HepG2 (cell line): ENCODE results near the gene KIAA1614.

Experiments used
- ARID5B ChIP-seq: IDR thresholded peaks from 2 replicates; pipeline ENCODE4 v1.4.0; 2020; ENCODE audit warnings: mild to moderate bottlenecking, missing genetic modification reagents
- BCLAF1 ChIP-seq: fragments of 450-650 bp; IDR thresholded peaks from 2 replicates; pipeline ENCODE4 v1.6.1; 2017; ENCODE audit warnings: mild to moderate bottlenecking
- CTCF ChIP-seq: sonication (generic); formaldehyde crosslinking; IDR thresholded peaks from 2 replicates; pipeline ENCODE4 v1.5.0; 2020; ENCODE audit warnings: mild to moderate bottlenecking, missing genetic modification reagents, moderate library complexity
- ETS1 ChIP-seq: sonication (generic); formaldehyde crosslinking; IDR thresholded peaks from 2 replicates; pipeline ENCODE4 v1.4.0; 2020; ENCODE audit warnings: missing genetic modification reagents
- EZH2 ChIP-seq: conservative IDR thresholded peaks from 2 replicates; pipeline ENCODE4 v1.6.1; 2012; ENCODE audit warnings: mild to moderate bottlenecking, low read depth, low read length, moderate library complexity
- IKZF1 ChIP-seq: fragments of 450-650 bp; IDR thresholded peaks from 2 replicates; pipeline ENCODE4 v1.7.1; 2016
- PATZ1 ChIP-seq: sonication (generic); formaldehyde crosslinking; IDR thresholded peaks from 2 replicates; pipeline ENCODE4 v1.4.0; 2020; ENCODE audit warnings: missing genetic modification reagents
- POLR2AphosphoS5 ChIP-seq: IDR thresholded peaks from 2 replicates; pipeline ENCODE4 v1.6.1; 2012; ENCODE audit warnings: low read depth, low read length
- RAD21 ChIP-seq: fragments of 450-650 bp; formaldehyde crosslinking; IDR thresholded peaks from 2 replicates; pipeline ENCODE4 v1.5.0; 2020; ENCODE audit warnings: mild to moderate bottlenecking
- REST ChIP-seq, 2 experiments: IDR thresholded peaks; 2 replicates each; pipeline ENCODE4 v1.6.1; 2011 to 2012; ENCODE audit warnings: low read length in 2 of 2, borderline replicate concordance in 1 of 2, low read depth in 1 of 2, mild to moderate bottlenecking in 1 of 2, moderate library complexity in 1 of 2
- SIN3A ChIP-seq: IDR thresholded peaks from 2 replicates; pipeline ENCODE4 v1.6.1; 2011; ENCODE audit warnings: low read depth, mild to moderate bottlenecking, control low read depth, low read length, borderline replicate concordance
- ZBTB38 ChIP-seq: sonication (generic); formaldehyde crosslinking; IDR thresholded peaks from 2 replicates; pipeline ENCODE4 v1.5.1; 2020; ENCODE audit warnings: mild to moderate bottlenecking, missing genetic modification reagents
- ZNF552 ChIP-seq: sonication (generic); formaldehyde crosslinking; IDR thresholded peaks from 2 replicates; pipeline ENCODE4 v1.9.0; 2022; ENCODE audit warnings: missing genetic modification reagents, mild to moderate bottlenecking, borderline replicate concordance
- ZNF784 ChIP-seq: sonication (generic); formaldehyde crosslinking; IDR thresholded peaks from 2 replicates; pipeline ENCODE4 v1.5.1; 2020; ENCODE audit warnings: missing genetic modification reagents, mild to moderate bottlenecking, borderline replicate concordance

GRCh38 chr1:180909005-180909414, 3.7 kb upstream of the KIAA1614 start:
- no peak for TF ChIP-seq SIN3A
- no peak for TF ChIP-seq ETS1 (CRISPR knock-in tag)
- TF ChIP-seq ZNF552 (CRISPR knock-in tag) = no peak
- TF ChIP-seq CTCF (CRISPR knock-in tag) = no peak
- no peak for TF ChIP-seq REST (IDR thresholded peaks at IDR 0.05; ENCODE audit: borderline replicate concordance in 1 of 2, low read depth in 1 of 2, low read length in 2 of 2)
- no peak for TF ChIP-seq ZNF784 (CRISPR knock-in tag)
- no peak for TF ChIP-seq PATZ1 (CRISPR knock-in tag)
- no peak for TF ChIP-seq IKZF1
- no peak for TF ChIP-seq ZBTB38
- TF ChIP-seq RAD21 (CRISPR knock-in tag) = no peak
- no peak for TF ChIP-seq POLR2AphosphoS5
- TF ChIP-seq ARID5B (CRISPR knock-in tag) = no peak
- no peak for TF ChIP-seq BCLAF1
- TF ChIP-seq EZH2 = no peak
